Activated CD8-positive, alpha-beta memory T cell treated with anti-CD3 and anti-CD28 coated beads, Interleukin-2, amount 10 ng/mL, durations not matched to agents 7 days and 5 days (primary cell): ENCODE data around the gene ZNF584. TPM values are rescaled to one million over a fixed set of nuclear protein-coding genes. Genes with fewer than 3 reads are reported as not detected.
"Not testable (repeated sequence)": the region's sequence is repeated elsewhere in the genome, so short reads cannot be mapped to it uniquely, and the experiment has no call there.

Source experiments
- ATAC-seq: fragments of 150-1000 bp; cut with Tn5 transposase; one replicate; pipeline ENCODE4 v1.10.0; 2021; ENCODE audit warnings: moderate library complexity
- CTCF ChIA-PET: fragments of 350-600 bp; sonication (Branson Sonifier 250); formaldehyde crosslinking; loops from one replicate; lab custom pipeline; 2021; ENCODE audit warnings: antibody characterized with exemption; lab: Charles Lee
- DNase-seq: peaks from one replicate; pipeline ENCODE4 v3.0.0-alpha.2; 2020
- H3K27ac Mint-ChIP-seq: one replicate; pipeline ENCODE4 v1.8.0; 2021; ENCODE audit warnings: mild to moderate bottlenecking, mixed read lengths
- H3K27me3 Mint-ChIP-seq: one replicate; pipeline ENCODE4 v1.8.0; 2021; ENCODE audit warnings: mixed read lengths
- H3K36me3 Mint-ChIP-seq: one replicate; pipeline ENCODE4 v1.8.0; 2021; ENCODE audit warnings: mild to moderate bottlenecking, mixed read lengths
- H3K4me1 Mint-ChIP-seq: one replicate; pipeline ENCODE4 v1.8.0; 2021; ENCODE audit warnings: mixed read lengths
- H3K4me3 Mint-ChIP-seq: one replicate; pipeline ENCODE4 v1.8.0; 2021; ENCODE audit warnings: mild to moderate bottlenecking, moderate library complexity, mixed read lengths
- H3K9me3 Mint-ChIP-seq: one replicate; pipeline ENCODE4 v1.8.0; 2022; ENCODE audit warnings: low read depth, mixed read lengths
- total RNA-seq, 2 experiments: library from RNA; stranded (reverse); gene quantifications; one replicate each; pipeline ENCODE4 v1.2.3, GENCODE V29; 2021

ZNF584 gene
- total RNA-seq, 2 experiments from 2014 or later: 7.8 to 11.2 TPM

- no peaks in the 10 kb centered on the region for H3K9me3 Mint-ChIP-seq
- peak overlapping the region; percentile 90 for H3K4me3 Mint-ChIP-seq
- no peaks in the 10 kb centered on the region for H3K36me3 Mint-ChIP-seq
- peaks cover 30% of the 10 kb centered on the region for H3K4me1 Mint-ChIP-seq
- DNase-seq (peak; percentile 100), ATAC-seq (peak; percentile 98)
- H3K27me3 Mint-ChIP-seq: peaks cover 8% of the 10 kb centered on the region
- CTCF ChIA-PET: interaction anchor here (2.5 kb wide), 1 partner anchor 14 kb away, joined by 5 read pairs; the partner anchor contains the start of gene RPS5
- H3K27ac Mint-ChIP-seq: peak overlapping the region; percentile 91
Measured at GRCh38 chr19:58400916-58401839, 7.3 kb upstream of the ZNF584 start.

- Mint-ChIP-seq H3K27me3 (peaks cover 7% of the 10 kb centered on the region), H3K4me1 (peaks cover 37% of the 10 kb centered on the region), H3K4me3 (peak overlapping the region; percentile 90), H3K9me3 (no peaks in the 10 kb centered on the region), H3K27ac (peak overlapping the region; percentile 91), H3K36me3 (no peaks in the 10 kb centered on the region)
- CTCF ChIA-PET: no interaction called here
- ATAC-seq: no peak
- no peak for DNase-seq
Measured at GRCh38 chr19:58401840-58402421, 6.5 kb upstream of the ZNF584 start.

GRCh38 chr19:58403920-58404478 is 4.5 kb upstream of the ZNF584 start:
- H3K9me3 Mint-ChIP-seq, H3K27ac Mint-ChIP-seq, H3K27me3 Mint-ChIP-seq, H3K36me3 Mint-ChIP-seq, ATAC-seq, H3K4me3 Mint-ChIP-seq, DNase-seq: not testable (repeated sequence)
- CTCF ChIA-PET: interaction anchor here (0.5 to 0.8 kb wide), 2 partner anchors 69 to 209 kb away, joined by 3 to 4 read pairs; no protein-coding TSS in a partner anchor
- peaks cover 49% of the 10 kb centered on the region for H3K4me1 Mint-ChIP-seq

- peak overlapping the region; percentile 96 for H3K4me3 Mint-ChIP-seq
- H3K27me3 Mint-ChIP-seq: no peaks in the 10 kb centered on the region
- no peaks in the 10 kb centered on the region for H3K9me3 Mint-ChIP-seq
- H3K36me3 Mint-ChIP-seq: peaks cover 3% of the 10 kb centered on the region
- CTCF ChIA-PET: no interaction called here
- DNase-seq (no peak), ATAC-seq (no peak)
- H3K27ac Mint-ChIP-seq: peak overlapping the region; percentile 93
- H3K4me1 Mint-ChIP-seq: peaks cover 42% of the 10 kb centered on the region
Measured at GRCh38 chr19:58406818-58407657, 1.4 kb upstream of the ZNF584 start.

- H3K27me3 Mint-ChIP-seq: no peaks in the 10 kb centered on the region
- no peak for ATAC-seq
- H3K9me3 Mint-ChIP-seq: no peaks in the 10 kb centered on the region
- H3K36me3 Mint-ChIP-seq: peaks cover 6% of the 10 kb centered on the region
- CTCF ChIA-PET: interaction anchor here (0.6 to 1.4 kb wide), 6 partner anchors 20 to 112 kb away, joined by 3 to 5 read pairs (median 3); partner anchors contain the start of genes ZBTB45, ZNF132 and ZNF497
- H3K27ac Mint-ChIP-seq: peak overlapping the region; percentile 93
- DNase-seq: no peak
- peaks cover 38% of the 10 kb centered on the region for H3K4me1 Mint-ChIP-seq
- H3K4me3 Mint-ChIP-seq: peak overlapping the region; percentile 96
Measured at GRCh38 chr19:58407658-58408151, 744 bp upstream of the ZNF584 start.

GRCh38 chr19:58409010-58409790 is 751 bp downstream of the ZNF584 start:
- peak overlapping the region; percentile 96 for H3K4me3 Mint-ChIP-seq
- peak overlapping the region; percentile 48 for H3K27ac Mint-ChIP-seq
- DNase-seq: peak; percentile 55
- peak; percentile 11 for ATAC-seq
- H3K27me3 Mint-ChIP-seq: no peaks in the 10 kb centered on the region
- peaks cover 31% of the 10 kb centered on the region for H3K4me1 Mint-ChIP-seq
- CTCF ChIA-PET: interaction anchor here (0.6 to 1.5 kb wide), 9 partner anchors 21 to 181 kb away, joined by 3 to 5 read pairs (median 3); partner anchors contain the start of genes ZBTB45, ZNF132, ZNF497 and ZNF544
- H3K36me3 Mint-ChIP-seq: peaks cover 11% of the 10 kb centered on the region
- no peaks in the 10 kb centered on the region for H3K9me3 Mint-ChIP-seq

- Mint-ChIP-seq H3K4me1 (peaks cover 1% of the 10 kb centered on the region), H3K36me3 (peaks cover 57% of the 10 kb centered on the region), H3K4me3 (no peak overlapping the region), H3K27me3 (no peaks in the 10 kb centered on the region), H3K9me3 (peaks cover 11% of the 10 kb centered on the region), H3K27ac (no peak overlapping the region)
- no peak for ATAC-seq
- CTCF ChIA-PET: no interaction called here
- DNase-seq: no peak
Measured at GRCh38 chr19:58416604-58417003, 8.2 kb downstream of the ZNF584 start.

- ATAC-seq (no peak), DNase-seq (no peak)
- Mint-ChIP-seq H3K4me1 (peaks cover 1% of the 10 kb centered on the region), H3K36me3 (peaks cover 59% of the 10 kb centered on the region), H3K9me3 (peaks cover 11% of the 10 kb centered on the region), H3K27ac (no peak overlapping the region), H3K27me3 (no peaks in the 10 kb centered on the region), H3K4me3 (no peak overlapping the region)
- CTCF ChIA-PET: interaction anchor here (1.9 kb wide), 1 partner anchor 102 kb away, joined by 4 read pairs; no protein-coding TSS in a partner anchor
Measured at GRCh38 chr19:58417071-58417470, 8.6 kb downstream of the ZNF584 start.

GRCh38 chr19:58428617-58429016 is 20.2 kb downstream of the ZNF584 start:
- Mint-ChIP-seq H3K36me3 (peaks cover 42% of the 10 kb centered on the region), H3K27ac (no peak overlapping the region)
- no peak for ATAC-seq

GRCh38 chr19:58429745-58430144 is 21.3 kb downstream of the ZNF584 start:
- CTCF ChIA-PET: interaction anchor here (1.0 kb wide), 1 partner anchor 11 kb away, joined by 3 read pairs; no protein-coding TSS in a partner anchor
- H3K27ac Mint-ChIP-seq: no peak overlapping the region
- H3K36me3 Mint-ChIP-seq: peaks cover 50% of the 10 kb centered on the region
- ATAC-seq: no peak
- H3K4me1 Mint-ChIP-seq: no peaks in the 10 kb centered on the region
- peaks cover 32% of the 10 kb centered on the region for H3K9me3 Mint-ChIP-seq
- no peak for DNase-seq
- H3K27me3 Mint-ChIP-seq: no peaks in the 10 kb centered on the region
- no peak overlapping the region for H3K4me3 Mint-ChIP-seq

More at GRCh38 chr19:58428617-58429016, 20.2 kb downstream of the ZNF584 start:
- peaks cover 29% of the 10 kb centered on the region for H3K9me3 Mint-ChIP-seq
- CTCF ChIA-PET: no interaction called here
- H3K27me3 Mint-ChIP-seq: no peaks in the 10 kb centered on the region
- no peak overlapping the region for H3K4me3 Mint-ChIP-seq
- H3K4me1 Mint-ChIP-seq: no peaks in the 10 kb centered on the region
- DNase-seq: no peak

GRCh38 chr19:58434217-58434616 is 25.8 kb downstream of the ZNF584 start:
- peaks cover 54% of the 10 kb centered on the region for H3K9me3 Mint-ChIP-seq
- DNase-seq: no peak
- no peaks in the 10 kb centered on the region for H3K27me3 Mint-ChIP-seq

More at GRCh38 chr19:58434217-58434616, 25.8 kb downstream of the ZNF584 start:
- Mint-ChIP-seq H3K27ac (no peak overlapping the region), H3K4me3 (no peak overlapping the region), H3K36me3 (peaks cover 87% of the 10 kb centered on the region), H3K4me1 (peaks cover 13% of the 10 kb centered on the region)
- CTCF ChIA-PET: no interaction called here
- no peak for ATAC-seq
